GM23248 (cell line): ENCODE measurements around the gene RBMS3. TPM values are rescaled to one million over a fixed set of nuclear protein-coding genes. Genes with fewer than 3 reads are reported as not detected.

ENCODE experiments used
- DNase-seq: peaks from one replicate; pipeline ENCODE4 v3.0.0-alpha.2; 2015
- H2AFZ ChIP-seq: fragments of 200-600 bp; sonication (generic); 2 replicates; pipeline ENCODE4 v1.6.1; 2016; ENCODE audit warnings: antibody characterized with exemption
- H3F3A ChIP-seq: fragments of 200-600 bp; sonication (generic); 2 replicates; pipeline ENCODE4 v1.6.1; 2016; ENCODE audit warnings: mild to moderate bottlenecking, antibody characterized with exemption, mixed run types; ENCODE audit not compliant: insufficient read depth
- H3K27ac ChIP-seq: fragments of 200-600 bp; sonication (generic); 2 replicates; pipeline ENCODE4 v1.5.1; 2016; ENCODE audit warnings: mild to moderate bottlenecking
- H3K27me3 ChIP-seq: fragments of 200-600 bp; sonication (generic); replicated peaks from 2 replicates; pipeline ENCODE4 v1.6.1; 2016; ENCODE audit warnings: mild to moderate bottlenecking; ENCODE audit not compliant: insufficient read depth
- H3K36me3 ChIP-seq: fragments of 200-600 bp; sonication (generic); 2 replicates; pipeline ENCODE4 v1.6.1; 2016; ENCODE audit warnings: low read depth, mild to moderate bottlenecking
- H3K4me1 ChIP-seq: fragments of 200-600 bp; sonication (generic); 2 replicates; pipeline ENCODE4 v1.6.1; 2016; ENCODE audit warnings: mild to moderate bottlenecking; ENCODE audit not compliant: insufficient read depth
- H3K4me2 ChIP-seq: fragments of 200-600 bp; sonication (generic); one replicate; pipeline ENCODE4 v1.6.1; 2016; ENCODE audit warnings: mild to moderate bottlenecking; ENCODE audit not compliant: unreplicated experiment
- H3K4me3 ChIP-seq: fragments of 200-600 bp; sonication (generic); 2 replicates; pipeline ENCODE4 v1.5.1; 2016; ENCODE audit warnings: mild to moderate bottlenecking
- H3K79me2 ChIP-seq: fragments of 200-600 bp; sonication (generic); 2 replicates; pipeline ENCODE4 v1.6.1; 2016; ENCODE audit warnings: mild to moderate bottlenecking; ENCODE audit not compliant: insufficient read depth
- H3K9ac ChIP-seq: fragments of 200-600 bp; sonication (generic); 2 replicates; pipeline ENCODE4 v1.6.1; 2016; ENCODE audit warnings: mild to moderate bottlenecking
- H3K9me2 ChIP-seq: fragments of 200-600 bp; sonication (generic); 2 replicates; pipeline ENCODE4 v1.6.1; 2016; ENCODE audit warnings: mixed run types, mild to moderate bottlenecking, moderate library complexity; ENCODE audit not compliant: insufficient read depth
- H3K9me3 ChIP-seq: fragments of 200-600 bp; sonication (generic); one replicate; pipeline ENCODE4 v1.6.1; 2017; ENCODE audit warnings: low read depth
- H4K20me1 ChIP-seq: fragments of 200-600 bp; sonication (generic); 2 replicates; pipeline ENCODE4 v1.6.0; 2016; ENCODE audit not compliant: insufficient read depth
- EZH2 ChIP-seq: fragments of 200-600 bp; sonication (generic); IDR thresholded peaks from 2 replicates; pipeline ENCODE4 v1.6.1; 2018; ENCODE audit warnings: antibody characterized with exemption, mild to moderate bottlenecking; ENCODE audit not compliant: insufficient read depth, poor library complexity, severe bottlenecking
- EZH2phosphoT487 ChIP-seq: fragments of 200-600 bp; sonication (generic); IDR thresholded peaks from 2 replicates; pipeline ENCODE4 v1.6.1; 2018; ENCODE audit warnings: antibody characterized with exemption, moderate library complexity, mild to moderate bottlenecking, low read depth; ENCODE audit not compliant: insufficient read depth
- WGBS, 2 experiments: methylation state at CpG; one replicate each; pipeline ENCODE4 v1.1.6; 2015 to 2017; ENCODE audit warnings: low lambda C conversion rate in 2 of 2, low coverage in 1 of 2; ENCODE audit errors: missing lambda C conversion rate in 2 of 2; 5-methylcytosine and 5-hydroxymethylcytosine counted together
- in situ Hi-C: fragments of 300-500 bp; cut with MboI; formaldehyde crosslinking; loops from 2 replicates; pipeline ENCODE4 v1.15.0; 2020
- polyA plus RNA-seq: library from polyadenylated mRNA; unstranded; fragments of >200 nt; fragmentation: Nextera tagmentation; extraction: Ambion mirVana; gene quantifications from 2 replicates; pipeline ENCODE4 v1.2.1, GENCODE V29; 2016
- total RNA-seq: library from RNA; depleted of rRNA; stranded (reverse); fragments of >200 nt; shearing (Covaris generic); gene quantifications from 2 replicates; pipeline ENCODE4 v1.2.3, GENCODE V29; 2014

Gene RBMS3
- total and polyA plus RNA-seq, 2 experiments from 2014 or later = 40.0 to 94.3 TPM

GRCh38 chr3:29261119-29261518, 19.8 kb upstream of the RBMS3 start:
- Histone ChIP-seq H3K79me2 (no peaks in the 10 kb centered on the region), H4K20me1 (no peaks in the 10 kb centered on the region), H3K4me3 (no peak overlapping the region), H3K27ac (no peak overlapping the region), H3K4me2 (no peak overlapping the region), H2AFZ (no peak overlapping the region), H3K9ac (no peak overlapping the region), H3K9me3 (no peaks in the 10 kb centered on the region), H3K4me1 (no peaks in the 10 kb centered on the region), H3K9me2 (no peaks in the 10 kb centered on the region; the same call in 1 of the 2 replicates), H3K27me3 (no peaks in the 10 kb centered on the region), H3K36me3 (no peaks in the 10 kb centered on the region), H3F3A (0 out of 2 replicates have a peak, but pooled peaks cover 5% of the 10 kb centered on the region)
- TF ChIP-seq EZH2phosphoT487 = no peak
- TF ChIP-seq EZH2 = no peak
- no peak for DNase-seq
- in situ Hi-C loops = no loop called here
- WGBS, 2 experiments = 51 to 54% methylated on average over 2 of the region's 2 CpGs

- Histone ChIP-seq H4K20me1 (no peaks in the 10 kb centered on the region), H3K36me3 (no peaks in the 10 kb centered on the region), H3K9me3 (no peaks in the 10 kb centered on the region), H3K9me2 (no peaks in the 10 kb centered on the region; the same call in 1 of the 2 replicates), H2AFZ (no peak overlapping the region), H3K79me2 (no peaks in the 10 kb centered on the region), H3K27ac (no peak overlapping the region), H3F3A (no peaks in the 10 kb centered on the region), H3K4me1 (no peaks in the 10 kb centered on the region), H3K4me3 (no peak overlapping the region), H3K9ac (no peak overlapping the region), H3K27me3 (no peaks in the 10 kb centered on the region), H3K4me2 (no peak overlapping the region)
- DNase-seq = no peak
- TF ChIP-seq EZH2phosphoT487 (no peak), EZH2 (no peak)
- 93 to 95% methylated on average over 4 of the region's 4 CpGs for WGBS, 2 experiments
- in situ Hi-C loops = no loop called here
Observed at GRCh38 chr3:29263476-29263875, 17.4 kb upstream of the RBMS3 start.

GRCh38 chr3:29265509-29266072, 15.3 kb upstream of the RBMS3 start:
- H3K36me3 ChIP-seq = no peaks in the 10 kb centered on the region
- no peak overlapping the region for H3K4me3 ChIP-seq
- in situ Hi-C loops = no loop called here
- TF ChIP-seq EZH2phosphoT487 (no peak), EZH2 (no peak)
- no peaks in the 10 kb centered on the region for H4K20me1 ChIP-seq
- no peak overlapping the region for H3K9ac ChIP-seq
- no peaks in the 10 kb centered on the region for H3K4me1 ChIP-seq
- 94 to 97% methylated on average over 4 of the region's 4 CpGs for WGBS, 2 experiments
- H3K27me3 ChIP-seq = no peaks in the 10 kb centered on the region
- no peak overlapping the region for H3K4me2 ChIP-seq
- no peak overlapping the region for H2AFZ ChIP-seq
- H3K27ac ChIP-seq = no peak overlapping the region
- DNase-seq = no peak
- H3K79me2 ChIP-seq = no peaks in the 10 kb centered on the region
- no peaks in the 10 kb centered on the region for H3K9me3 ChIP-seq
- H3K9me2 ChIP-seq = no peaks in the 10 kb centered on the region
- no peaks in the 10 kb centered on the region for H3F3A ChIP-seq

- in situ Hi-C loops = no loop called here
- Histone ChIP-seq H3K36me3 (no peaks in the 10 kb centered on the region), H4K20me1 (no peaks in the 10 kb centered on the region), H3K9me3 (no peaks in the 10 kb centered on the region), H3K4me1 (no peaks in the 10 kb centered on the region), H3K27ac (no peak overlapping the region), H3K4me3 (no peak overlapping the region), H3K9me2 (no peaks in the 10 kb centered on the region), H3K27me3 (no peaks in the 10 kb centered on the region), H3K79me2 (no peaks in the 10 kb centered on the region), H3F3A (no peaks in the 10 kb centered on the region), H2AFZ (no peak overlapping the region), H3K9ac (no peak overlapping the region), H3K4me2 (no peak overlapping the region)
- no peak for DNase-seq
- 77 to 85% methylated on average over 4 of the region's 4 CpGs for WGBS, 2 experiments
- no peak for TF ChIP-seq EZH2phosphoT487
- no peak for TF ChIP-seq EZH2
Observed at GRCh38 chr3:29267226-29267625, 13.6 kb upstream of the RBMS3 start.
